ENCODE data around the gene IL10RB. TPM values are rescaled to one million over a fixed set of nuclear protein-coding genes. Genes with fewer than 3 reads are reported as not detected.
A peak's percentile ranks its signal among the peaks of the same experiment; 100 is the strongest.

Gene IL10RB
- total and polyA plus RNA-seq, 2 of the 13 experiments (the other 11 are each of a cell fraction or from before 2014, with no cell fraction given), result 17.4 to 18.2 TPM

- no peak for TF ChIP-seq KIAA2018 (CRISPR knock-in tag; IDR thresholded peaks at IDR 0.05; ENCODE audit: borderline replicate concordance)
- no peak for TF ChIP-seq ARNT2 (CRISPR knock-in tag; IDR thresholded peaks at IDR 0.05; ENCODE audit: low read depth)
- no peak for TF ChIP-seq U2AF1 (optimal IDR thresholded peaks at IDR 0.05; ENCODE audit: low read depth, low read length)
- no peak for TF ChIP-seq RFX1 (IDR thresholded peaks at IDR 0.05)
- TF ChIP-seq ZNF563 (CRISPR knock-in tag; IDR thresholded peaks at IDR 0.05), result no peak
- no peak for TF ChIP-seq IKZF1 (IDR thresholded peaks at IDR 0.05)
- no peak for TF ChIP-seq JARID2 (CRISPR knock-in tag; IDR thresholded peaks at IDR 0.05; ENCODE audit: insufficient replicate concordance)
- TF ChIP-seq TBX2 (CRISPR knock-in tag; IDR thresholded peaks at IDR 0.05; ENCODE audit: borderline replicate concordance), result 0 out of 2 replicates have a peak, but pooled peaks have one; percentile 33
- TF ChIP-seq KMT2B (CRISPR knock-in tag; IDR thresholded peaks at IDR 0.05), result no peak; the same call in 1 of the 2 replicates
- 0 out of 2 replicates have a peak, but pooled peaks have one; percentile 41 for TF ChIP-seq BATF2 (CRISPR knock-in tag; IDR thresholded peaks at IDR 0.05)
- no peak for TF ChIP-seq SIX4 (CRISPR knock-in tag; IDR thresholded peaks at IDR 0.05)
- no peak for TF ChIP-seq ZNF639 (CRISPR knock-in tag; conservative IDR thresholded peaks at IDR 0.05)
- TF ChIP-seq MEIS2 (CRISPR knock-in tag; IDR thresholded peaks at IDR 0.05), result no peak
Observed at GRCh38 chr21:33230545-33231324, 35.4 kb upstream of the IL10RB start (continued).
